Kidney capillary endothelial cell (primary cell): ENCODE results near the gene LRRC8D.

Experiments used
- DNase-seq: peaks from one replicate; pipeline ENCODE4 v3.0.0-alpha.2; 2018; ENCODE audit warnings: low spot score

The LRRC8D gene

DNA sequence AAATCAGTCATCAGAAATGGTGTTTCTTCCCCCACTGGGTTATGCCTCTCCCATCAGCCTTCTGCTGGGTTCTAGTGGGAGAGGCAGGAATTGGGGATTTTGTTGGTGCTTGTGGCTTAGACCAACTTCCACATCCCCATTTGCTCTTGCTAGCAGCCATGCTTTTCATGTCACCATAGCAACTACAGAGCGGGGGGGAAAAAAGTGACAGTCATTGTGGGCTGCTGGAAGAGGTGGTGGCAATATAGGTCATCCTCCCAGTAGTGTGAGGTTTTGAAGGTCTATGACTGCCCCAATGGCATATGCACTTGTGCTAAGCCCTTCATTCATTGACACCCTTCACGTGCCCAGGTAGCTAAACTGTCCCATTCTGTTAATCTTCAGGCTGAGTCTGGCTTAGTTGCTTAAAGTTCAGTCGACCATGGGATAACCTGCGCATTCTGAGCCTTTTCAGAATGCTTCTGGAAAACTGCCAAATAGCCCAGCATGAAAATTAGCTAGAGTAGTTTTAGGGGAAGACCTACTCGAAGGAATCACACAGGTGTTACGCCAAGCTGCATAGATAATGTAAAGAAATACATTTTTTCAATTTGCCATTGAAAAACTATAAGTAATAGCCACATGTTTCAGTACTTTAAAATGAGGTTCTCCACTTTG is 120.4 kb downstream of the LRRC8D start:
- no peak for DNase-seq

DNA sequence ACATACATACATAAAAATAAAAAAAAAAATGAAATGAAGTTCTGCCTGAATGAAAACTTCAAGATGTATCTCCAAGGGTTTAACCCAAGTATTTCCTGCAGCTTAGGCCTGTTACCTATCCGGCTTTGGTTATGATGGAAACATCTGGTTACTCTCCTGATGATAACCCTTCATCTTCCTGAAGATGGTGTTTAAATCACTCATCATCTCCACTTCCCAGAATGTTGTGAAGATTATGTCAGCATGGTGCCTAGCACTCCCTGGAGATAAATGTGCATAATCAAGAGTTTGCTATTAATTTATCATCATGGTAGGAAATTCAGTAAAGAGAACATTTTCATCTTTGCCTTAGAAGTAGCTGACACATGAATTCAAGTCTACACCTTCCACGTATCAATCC is 121.2 kb downstream of the LRRC8D start:
- no peak for DNase-seq

DNA sequence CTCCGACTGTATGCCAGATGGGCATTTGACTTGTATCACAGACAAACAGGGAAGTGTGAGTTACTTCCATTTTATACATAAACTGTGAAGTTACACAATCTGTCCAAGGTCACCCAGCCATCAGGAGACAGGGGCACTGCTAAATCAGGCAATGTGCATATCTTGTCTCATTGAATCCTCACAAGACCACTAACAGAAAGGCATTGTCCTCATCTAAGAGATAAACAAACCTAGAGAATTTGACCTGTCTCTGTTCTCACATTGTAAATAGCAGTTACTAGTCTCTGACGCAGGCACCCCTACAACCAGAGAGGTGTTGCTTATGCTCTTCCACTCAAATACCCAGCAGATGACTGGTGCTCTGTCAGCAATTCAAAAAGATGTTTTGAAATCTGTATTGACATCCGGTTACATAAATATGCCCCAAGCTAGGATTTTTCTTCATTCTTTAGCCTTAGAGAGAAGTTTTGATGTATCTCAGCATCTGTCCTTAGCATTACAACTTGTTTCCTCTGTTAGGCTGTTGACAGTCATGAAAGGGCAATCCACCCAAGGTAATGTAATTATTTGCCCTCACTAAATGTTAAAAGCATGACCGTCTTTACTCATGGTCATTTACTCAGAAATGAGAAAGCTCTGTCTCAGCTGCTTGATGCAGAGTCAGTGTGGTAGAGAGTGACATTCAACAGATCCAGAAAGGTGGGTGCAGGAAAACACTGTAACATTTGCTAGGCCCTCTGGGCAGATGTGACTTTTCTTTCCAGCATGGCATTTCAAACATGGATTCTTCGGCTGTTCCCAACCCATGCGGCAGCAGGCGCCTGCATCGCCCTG is 122.2 kb downstream of the LRRC8D start:
- DNase-seq: no peak

DNA sequence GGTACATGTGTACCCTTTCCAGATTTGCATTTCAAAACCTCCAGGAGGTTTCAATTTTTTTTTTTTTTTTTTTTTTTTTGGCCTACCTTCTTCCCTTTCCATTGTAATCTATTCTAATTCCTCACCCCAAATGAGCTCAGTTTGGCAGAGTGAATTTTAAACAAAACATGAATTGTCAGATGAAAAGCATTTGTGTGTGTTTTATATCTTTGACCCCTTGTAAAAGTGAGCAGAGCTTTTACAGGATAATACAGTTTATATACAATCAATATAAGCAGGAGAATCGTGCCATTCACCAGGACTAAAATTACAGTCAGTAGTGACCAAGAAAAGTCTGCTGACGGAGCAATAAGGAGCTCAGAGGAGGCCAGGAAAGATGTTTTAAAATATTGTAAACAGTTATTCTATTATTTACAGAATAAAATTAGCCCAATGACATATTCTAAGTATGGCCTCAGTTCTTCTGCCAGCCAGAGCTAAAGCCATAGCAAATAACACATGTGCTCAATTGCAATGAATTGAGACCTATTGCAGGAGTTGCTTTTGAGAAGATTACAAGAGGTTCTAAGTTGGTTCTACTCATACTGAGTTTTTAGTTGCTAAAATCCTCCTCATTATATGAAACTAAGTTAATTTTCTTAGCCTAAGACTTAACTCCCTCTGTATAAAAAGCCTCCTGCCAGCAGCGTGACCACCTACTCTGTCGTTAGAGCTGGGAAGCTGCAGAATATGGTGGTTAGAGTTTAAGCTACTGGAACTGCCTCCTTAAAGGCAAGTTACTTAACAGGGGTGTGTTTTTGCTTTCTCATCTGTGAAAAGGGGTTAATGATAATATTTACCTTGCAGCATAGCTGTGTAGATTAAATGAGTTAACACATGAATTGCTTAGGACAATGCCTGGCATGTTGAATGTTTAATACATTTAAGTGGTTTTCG is 123.3 kb downstream of the LRRC8D start:
- no peak for DNase-seq

DNA sequence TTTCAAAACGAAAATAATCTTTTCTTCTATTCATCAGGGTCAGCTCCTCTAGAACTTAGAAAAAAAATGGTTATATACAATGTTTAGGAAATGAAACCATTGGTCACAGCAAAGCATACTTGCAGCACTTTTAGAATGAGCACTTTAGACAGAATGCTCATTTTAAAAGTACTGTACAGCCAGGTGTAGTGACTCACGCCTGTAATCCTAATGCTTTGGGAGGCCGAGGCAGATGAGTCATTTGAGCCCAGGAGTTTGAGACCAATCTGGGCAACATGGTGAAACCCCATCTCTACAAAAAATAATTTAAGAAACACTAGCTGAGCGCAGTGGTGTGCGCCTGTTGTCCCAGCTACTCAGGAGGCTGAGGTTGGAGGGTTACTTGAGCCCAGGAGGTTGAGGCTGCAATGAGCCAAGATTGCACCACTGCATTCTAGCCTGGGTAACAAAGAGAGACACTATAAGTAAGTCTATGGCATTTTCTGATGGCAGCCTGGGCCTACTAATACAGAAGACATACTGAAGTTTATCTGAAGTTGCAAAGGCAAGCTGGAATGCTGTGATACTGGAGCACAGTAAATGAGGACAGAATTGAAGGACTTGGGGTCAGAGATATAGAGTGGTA is 125.1 kb downstream of the LRRC8D start:
- DNase-seq: no peak

DNA sequence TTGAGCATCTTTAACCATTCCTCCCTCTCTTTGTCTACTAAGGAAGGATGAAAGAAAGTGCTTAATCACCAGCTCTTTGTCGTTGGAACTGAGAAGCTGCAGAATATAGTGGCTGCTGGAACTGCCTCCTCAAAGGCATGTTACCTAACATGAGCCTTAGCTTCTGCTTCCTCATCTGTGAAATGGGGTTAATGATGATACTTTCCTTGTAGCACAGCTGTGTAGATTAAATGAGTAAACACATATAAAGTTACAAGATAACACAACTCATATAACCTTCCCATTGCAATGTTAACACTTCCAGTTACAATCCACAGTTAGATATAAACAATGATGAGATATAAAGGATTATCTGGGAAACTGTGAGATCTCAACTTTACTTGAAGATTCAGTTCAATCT is 125.7 kb downstream of the LRRC8D start:
- DNase-seq: no peak

DNA sequence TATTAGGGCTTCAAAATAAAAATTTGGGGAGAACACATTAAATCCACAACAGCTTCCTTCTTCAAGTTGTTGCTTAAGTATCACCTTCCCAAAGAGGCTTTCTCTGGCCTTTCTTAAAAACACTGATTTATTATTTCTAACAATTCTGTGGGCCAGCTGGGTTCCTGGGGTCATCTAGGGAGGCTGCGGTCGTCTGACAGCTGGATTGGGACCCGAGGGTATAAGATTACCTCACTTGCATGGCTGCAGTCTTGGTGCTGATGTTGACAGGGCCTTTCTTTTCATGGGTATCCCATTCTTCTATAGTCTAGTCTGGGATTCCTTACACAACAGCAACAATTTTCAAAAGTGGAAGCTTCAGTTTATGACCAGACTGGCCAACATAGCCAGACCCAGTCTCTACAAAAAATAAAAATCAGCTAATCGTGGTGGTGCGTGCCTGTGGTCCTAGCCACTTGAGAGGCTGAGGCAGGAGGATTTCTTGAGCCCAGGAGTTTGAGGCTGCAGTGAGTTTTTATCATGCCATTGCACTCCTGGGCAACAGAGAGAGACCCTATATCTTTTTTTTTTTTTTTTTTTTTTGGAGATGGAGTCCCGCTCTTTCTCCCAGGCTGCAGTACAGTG is 128.0 kb downstream of the LRRC8D start:
- no peak for DNase-seq

DNA sequence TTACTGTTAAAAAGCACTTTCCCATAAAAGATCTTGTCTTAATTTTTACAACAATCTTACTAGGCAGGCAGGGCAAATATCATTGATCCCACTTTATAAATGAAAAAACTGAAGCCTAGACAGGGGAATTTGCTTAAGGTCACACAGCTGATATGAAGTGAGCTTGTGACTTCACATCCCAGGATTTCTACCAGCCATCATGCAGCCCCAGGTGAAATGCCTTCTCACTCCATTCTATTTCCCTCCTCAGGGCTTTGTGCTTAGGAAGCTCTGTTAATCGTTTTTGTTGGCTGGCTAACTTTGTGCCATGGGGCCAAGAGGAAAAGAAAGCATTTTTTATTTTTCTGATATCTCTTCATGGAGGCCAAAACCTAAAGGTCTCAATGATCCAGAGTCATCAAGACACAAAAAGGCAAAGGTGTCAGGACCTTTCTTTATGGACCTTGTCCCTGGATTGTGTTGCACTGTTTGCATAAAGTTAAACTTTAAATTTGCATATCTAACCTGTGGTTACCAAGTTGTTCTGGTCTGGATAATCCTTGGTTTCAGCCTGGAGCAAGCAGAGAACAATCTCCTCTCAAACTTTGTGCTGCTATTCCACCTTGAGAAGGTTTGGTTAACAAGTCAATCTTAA is 129.3 kb downstream of the LRRC8D start:
- DNase-seq: no peak

DNA sequence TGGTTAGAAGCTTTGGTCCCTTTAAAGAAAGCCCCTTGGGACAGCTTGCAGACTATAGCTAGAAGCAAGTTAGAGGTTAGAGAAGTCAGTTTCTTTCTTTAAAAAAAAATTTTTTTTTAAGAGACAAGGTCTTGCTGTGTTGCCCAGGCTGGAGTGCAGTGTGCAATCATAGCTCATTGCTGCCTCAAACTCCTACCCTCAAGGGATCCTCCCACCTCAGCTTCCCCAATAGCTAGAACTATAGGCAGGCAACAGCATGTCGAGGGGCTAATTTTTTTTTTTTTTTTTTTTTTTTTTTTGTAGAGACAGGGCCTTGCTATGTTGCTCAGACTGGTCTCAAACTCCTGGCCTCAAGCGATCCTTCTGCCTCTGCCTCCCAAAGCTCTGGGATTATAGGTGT is 129.9 kb downstream of the LRRC8D start:
- no peak for DNase-seq

DNA sequence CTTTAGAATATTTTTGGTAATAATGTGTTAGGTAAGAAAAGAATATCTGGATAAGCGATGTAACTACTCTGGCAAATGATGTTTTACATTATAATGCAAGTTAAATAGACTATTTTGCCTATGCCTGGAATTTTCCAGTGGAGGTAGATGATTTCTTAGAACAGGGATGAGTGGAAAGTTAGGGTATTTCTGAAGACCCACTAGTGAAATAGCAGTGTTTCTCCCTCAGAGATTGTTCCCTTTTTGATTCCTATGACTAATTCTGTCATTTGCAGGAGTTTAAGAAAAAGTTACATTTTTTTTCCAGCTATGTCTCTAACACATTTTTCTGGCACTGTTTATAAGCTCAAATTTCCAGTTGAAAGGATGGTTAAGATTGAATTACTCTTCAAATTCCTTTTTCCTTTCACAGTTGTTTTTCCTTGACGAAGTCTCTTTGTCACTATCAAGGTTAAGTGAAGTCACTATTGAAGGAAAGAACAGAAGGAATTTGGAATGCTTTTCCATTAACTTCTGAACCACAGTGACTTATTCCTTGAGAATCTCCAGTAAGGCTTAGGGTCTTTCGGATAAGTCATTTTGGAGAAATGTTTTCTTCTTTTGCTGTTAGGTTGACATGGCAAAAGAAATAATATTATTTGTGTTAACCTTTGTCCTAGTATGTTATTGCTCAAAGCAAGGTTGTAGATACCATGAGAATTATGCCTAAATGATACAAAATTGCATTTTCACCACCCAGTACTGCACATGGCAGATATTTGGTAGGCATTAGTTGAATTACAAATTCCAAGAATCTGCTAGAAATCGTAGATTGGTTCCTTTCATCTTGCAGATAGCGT is 131.2 kb downstream of the LRRC8D start:
- DNase-seq: no peak

DNA sequence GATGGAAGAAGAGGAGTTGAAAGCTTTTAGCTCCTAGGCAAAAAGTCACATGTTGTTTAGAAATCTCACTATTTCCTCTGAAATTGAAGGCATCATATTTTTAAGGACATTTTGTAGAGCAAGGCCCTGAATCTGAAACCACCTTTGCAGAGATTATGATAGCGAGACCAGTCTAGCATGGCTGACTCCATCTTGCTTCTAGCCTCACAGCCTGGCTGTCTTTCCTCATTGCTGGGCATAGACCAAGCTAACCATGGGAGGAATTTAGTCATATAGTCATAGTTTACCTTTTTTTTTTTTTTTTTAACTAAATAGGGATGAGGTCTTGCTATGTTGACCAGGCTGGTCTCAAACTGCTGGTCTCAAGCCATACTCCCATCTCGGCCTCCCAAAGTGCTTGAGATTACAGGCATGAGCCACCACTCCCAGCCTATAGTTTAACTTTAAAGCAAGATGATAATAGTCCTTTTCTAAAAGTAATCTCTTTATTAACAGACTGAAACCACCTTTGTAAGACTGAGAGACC is 131.8 kb downstream of the LRRC8D start:
- no peak for DNase-seq

DNA sequence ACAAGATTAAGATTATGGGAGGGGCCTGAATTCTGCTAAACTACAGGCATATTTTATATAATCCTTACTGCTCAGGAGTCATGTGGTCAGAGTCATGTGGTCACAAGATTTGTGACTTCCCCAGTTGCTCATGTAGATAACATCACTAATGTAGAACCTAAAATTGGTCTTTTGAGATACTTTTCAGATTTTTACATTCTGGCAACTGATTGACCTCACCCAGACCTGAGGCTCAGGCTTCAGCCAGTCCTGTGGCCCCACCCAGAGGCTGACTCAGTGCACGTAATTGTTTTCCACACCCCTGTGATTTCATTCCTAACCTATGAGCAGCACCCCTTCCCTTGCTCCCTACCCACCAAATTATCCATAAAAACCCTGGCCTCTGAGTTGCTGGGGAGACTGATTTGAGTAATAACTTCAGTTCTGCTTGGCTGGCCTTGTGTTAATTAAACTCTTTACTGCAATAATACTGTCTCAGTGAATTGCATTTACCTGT is 132.3 kb downstream of the LRRC8D start:
- DNase-seq: peak; percentile 36

DNA sequence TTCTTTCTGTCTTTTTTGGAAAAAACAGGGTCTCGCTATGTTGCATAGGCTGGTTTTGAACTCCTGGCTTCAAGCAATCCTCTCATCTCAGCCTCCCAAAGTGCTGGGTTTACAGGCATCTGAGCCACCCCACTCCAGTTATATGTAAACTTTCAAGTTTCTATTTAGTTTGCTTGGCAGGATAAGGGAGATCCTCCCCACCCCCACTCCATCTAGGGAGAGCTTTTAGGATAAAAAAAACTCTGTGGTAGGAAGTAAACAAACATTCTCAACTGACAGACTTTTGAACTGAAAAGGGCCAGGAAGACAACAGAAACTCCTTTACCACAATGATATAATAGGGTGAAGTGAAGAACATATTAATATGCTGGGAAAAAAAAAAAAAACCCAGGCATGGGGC is 133.1 kb downstream of the LRRC8D start:
- DNase-seq: no peak

DNA sequence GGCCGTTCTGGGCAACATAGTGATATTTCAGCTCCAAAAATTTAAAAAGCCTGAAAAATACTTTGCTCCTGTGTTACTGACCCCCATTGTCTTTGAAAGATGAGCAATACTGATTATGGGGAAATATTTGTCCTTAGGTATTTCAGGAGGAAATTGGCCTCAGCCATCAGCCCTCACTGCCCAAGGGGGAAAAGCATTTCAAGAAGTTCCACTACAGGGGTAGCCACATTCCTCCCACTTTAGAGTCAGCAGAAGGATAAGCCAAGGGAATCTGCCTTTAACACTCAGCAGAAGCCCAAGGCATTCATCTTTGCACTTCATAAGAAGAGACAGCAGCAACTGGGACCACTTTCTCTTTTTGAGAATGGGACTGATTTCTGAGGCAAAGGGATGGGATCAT is 133.6 kb downstream of the LRRC8D start:
- DNase-seq: no peak

DNA sequence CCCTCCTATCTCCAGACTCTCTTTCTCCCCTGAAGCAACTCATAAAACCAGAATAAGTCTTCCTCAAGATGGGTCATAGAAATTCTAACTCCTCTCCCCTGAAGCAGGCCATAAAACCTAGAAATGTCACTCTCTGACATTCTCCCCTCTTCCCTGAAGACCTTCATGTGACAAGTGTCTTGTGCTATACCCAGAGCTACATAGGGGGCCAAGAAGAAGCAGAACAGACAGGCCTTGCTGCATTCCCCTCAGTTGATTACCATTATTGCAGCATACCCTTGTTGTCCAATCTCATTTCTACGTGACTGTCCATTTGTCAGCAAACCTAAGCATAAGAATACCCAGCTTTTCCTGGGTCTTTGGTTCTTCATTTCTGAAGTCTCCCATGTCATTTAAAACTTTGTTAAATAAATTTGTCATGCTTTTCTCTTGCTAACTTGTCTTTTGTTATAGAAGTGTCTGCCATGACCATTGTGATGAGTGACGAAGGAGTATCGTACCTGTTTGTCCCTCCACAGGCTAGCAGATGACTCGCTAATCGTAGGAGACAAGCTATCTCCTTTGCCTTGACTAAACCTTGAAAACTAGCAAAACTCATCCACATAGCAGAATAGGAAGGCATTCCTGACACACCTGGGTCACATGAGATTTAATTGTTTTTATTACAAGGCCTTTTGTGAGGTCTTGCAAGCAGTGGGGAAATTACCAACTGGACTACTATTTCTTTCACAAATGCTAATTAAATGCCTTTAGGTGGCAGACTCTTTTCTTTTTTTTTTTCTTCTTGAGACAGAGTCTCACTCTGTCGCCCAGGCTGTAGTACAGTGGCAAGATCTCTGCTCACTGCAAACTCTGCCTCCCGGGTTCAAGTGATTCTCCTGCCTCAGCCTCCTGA is 134.7 kb downstream of the LRRC8D start:
- DNase-seq: no peak

DNA sequence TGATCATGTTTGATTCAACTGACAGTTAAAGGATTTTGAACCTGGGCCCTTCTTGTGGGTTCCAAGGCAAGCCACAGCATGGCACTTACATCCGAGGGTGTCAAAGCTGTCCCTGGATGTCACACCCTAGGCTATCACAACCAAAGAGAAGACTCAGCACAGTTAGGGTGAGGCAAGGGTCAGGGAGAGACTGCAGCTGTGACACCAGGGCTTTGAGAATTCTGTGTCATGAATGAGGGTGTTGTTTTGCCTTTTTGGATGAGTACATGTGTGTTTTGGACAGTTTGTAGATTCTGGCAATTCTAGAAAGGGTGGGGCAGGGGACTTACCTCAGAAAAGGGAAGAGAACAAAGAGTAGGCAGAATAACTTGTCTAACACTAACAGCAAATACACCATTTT is 136.3 kb downstream of the LRRC8D start:
- no peak for DNase-seq

DNA sequence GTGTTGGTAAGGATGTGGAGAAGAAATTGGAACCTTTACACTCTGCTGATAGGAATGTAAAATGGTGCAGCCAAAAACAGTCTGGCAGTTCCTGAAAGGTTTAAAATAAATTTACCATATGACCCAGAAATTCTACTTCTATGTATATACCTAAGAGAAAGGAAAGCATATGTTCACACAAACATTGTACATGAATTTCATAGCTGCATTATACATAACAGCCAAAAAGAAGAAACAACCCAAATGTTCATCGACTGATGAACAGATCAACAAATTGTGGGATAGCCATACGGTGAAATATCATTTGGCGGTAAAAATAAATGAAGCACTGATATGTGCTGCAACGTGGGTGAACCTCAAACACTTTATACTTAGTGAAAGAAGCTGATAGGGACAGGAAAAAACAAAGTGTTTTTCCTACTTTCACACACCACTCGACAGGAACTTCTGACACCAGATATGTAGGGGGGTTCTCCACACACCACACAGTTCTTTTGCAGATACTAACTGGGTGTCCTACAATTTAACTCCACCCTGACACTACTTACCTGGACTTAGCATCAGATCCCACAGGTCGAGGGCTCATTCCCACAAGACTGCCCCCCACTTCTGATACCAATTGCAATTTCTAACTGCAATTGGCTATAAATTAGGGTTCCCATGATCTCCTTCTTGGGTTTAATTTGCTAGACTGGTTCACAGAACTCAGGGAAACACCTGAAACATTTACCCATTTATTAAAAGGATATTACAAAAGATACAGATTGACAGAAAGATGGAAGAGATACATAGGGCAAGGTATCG is 138.2 kb downstream of the LRRC8D start:
- no peak for DNase-seq

DNA sequence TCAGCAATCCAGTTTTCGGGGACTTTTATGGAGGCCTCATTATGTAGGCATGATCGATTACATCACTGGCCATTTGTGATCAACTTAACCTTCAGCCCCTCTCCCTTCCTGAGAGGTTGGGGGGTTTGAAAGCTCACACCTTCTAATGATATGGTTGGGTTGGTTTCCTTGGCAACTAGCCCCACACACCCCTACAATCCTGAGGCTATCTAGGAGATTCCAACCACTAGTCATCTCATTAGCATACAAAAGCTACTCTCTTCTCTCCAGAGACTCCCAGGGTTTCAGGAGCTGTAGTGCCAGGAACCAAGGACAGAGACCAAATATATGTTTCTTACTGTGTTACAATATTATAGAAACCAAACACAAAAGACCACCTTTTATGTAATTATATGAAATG is 138.9 kb downstream of the LRRC8D start:
- DNase-seq: no peak
